HG02678 (cell line): ENCODE results near the gene MAPK10.
"Not testable (repeated sequence)": the region's sequence is repeated elsewhere in the genome, so short reads cannot be mapped to it uniquely, and the experiment has no call there.

ENCODE experiments used
- ATAC-seq: cut with Tn5 transposase; IDR thresholded peaks from one replicate; pipeline ENCODE4 v1.9.1; 2021; ENCODE audit warnings: mild to moderate bottlenecking, moderate library complexity; ENCODE audit not compliant: unreplicated experiment

MAPK10 gene

GRCh38 chr4:86117705-86118302 lies 242.0 kb downstream of the MAPK10 start:
- no peak for ATAC-seq

DNA sequence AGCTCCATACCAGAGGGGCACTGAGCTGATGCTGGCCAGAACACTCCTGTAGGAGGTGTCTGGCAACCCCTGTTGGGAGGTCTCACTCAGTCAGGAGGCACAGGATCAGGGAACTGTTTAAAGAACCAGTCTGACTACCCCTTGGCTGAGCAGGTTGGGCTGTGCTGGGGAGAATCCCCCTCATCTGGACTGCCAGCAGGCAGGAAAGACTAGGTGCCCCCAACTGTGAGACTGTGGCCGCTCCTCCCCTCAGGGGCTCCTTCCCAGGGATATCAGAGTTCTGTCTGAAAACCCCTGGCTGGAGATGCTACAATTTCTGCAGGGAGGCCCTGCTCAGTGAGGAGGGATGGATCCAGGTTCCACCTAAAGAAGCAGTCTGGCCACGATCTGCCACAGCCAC lies 245.3 kb downstream of the MAPK10 start:
- ATAC-seq, result no peak

DNA sequence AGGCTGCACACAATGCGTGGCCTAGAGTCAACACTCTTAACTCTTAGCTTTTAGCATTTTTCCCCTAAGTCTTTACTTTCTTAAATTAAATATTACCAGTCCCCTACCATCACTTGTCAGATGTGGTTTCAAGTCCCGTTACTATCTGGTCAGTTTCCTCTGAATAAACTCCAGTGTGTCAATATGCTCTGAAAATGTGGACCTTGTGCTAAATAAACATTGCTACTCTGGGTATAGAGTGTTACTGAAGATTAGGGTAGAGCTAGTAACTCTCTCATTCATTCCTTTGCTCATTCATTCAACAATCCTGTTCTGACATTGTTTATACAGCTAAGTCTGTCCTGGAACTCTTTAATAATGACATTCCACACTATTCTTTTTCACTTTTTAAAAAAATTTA lies 251.0 kb downstream of the MAPK10 start:
- ATAC-seq, result no peak

DNA sequence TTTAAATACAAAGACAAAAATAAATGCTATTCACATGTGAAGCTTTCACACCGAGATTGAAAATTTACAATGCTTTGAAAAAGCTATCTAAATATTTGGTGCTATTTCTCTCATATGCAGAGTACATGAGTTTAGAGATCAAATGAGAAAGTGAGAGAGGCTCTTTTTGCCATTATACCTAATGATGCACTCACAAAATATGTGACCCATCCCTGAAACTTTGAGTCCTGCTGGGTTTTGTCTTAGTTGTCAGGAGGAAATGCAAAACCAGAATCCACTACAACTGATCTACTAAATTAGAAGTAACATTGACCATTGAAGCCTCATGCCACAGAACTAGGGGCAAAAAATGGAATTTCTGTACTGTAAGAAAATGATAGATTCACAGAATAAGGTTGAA lies 251.7 kb downstream of the MAPK10 start:
- ATAC-seq, result no peak

DNA sequence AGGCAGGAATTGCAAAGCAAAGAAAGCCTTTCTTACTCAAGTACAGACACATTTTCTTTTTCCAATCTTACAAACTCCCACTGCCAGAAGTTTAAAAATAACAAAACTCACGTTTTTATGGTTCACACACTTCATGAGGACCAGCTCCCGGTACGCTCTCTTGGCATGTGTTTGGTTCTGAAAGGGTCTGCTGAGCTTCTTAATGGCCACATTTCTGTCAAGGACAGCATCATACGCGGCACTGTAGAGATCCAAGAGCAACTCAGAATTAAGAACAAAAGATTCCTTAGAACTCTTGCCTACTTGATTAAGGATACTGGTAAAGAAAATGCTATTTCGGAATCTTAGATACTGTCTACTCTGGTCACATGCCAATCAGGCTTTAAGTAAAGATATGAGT lies 252.7 kb downstream of the MAPK10 start:
- no peak for ATAC-seq

DNA sequence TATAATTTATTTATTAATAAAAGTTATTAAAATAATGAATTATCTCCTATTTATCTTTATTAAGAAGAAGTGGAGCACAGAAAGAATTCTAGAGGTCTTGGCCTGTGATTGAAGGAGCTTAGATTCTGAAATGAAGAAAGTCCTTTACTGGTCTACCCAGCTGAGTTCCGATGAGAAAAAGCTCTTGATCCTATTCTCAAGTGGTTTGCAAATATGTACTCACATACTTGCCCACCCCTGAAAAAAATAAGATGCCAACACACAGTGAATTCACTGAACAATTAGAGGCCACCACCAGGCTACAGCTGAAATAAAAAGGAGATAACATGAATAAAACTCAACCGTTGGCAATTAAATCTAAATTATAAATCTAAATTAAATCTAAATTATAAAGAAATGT lies 253.4 kb downstream of the MAPK10 start:
- no peak for ATAC-seq

GRCh38 chr4:86101841-86102240 lies 258.0 kb downstream of the MAPK10 start:
- no peak for ATAC-seq

DNA sequence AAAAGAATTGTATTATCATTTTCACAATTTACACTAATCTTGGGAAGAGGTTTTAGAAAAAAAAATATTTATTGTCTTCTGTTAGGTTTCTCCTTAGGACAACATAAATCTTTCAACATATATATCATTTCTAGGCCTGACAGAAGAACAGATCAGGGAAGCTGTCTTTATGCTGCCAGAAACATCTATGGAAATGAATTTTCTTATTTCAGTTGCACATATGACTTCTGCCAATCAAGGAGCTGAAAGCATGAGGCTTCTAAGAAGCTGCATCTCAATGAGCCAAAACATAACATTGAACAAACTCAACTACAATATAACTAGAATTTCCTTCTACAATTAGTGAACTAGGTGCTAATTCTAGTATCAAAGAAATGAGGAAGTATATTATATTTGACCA lies 258.4 kb downstream of the MAPK10 start:
- ATAC-seq, result no peak

- ATAC-seq, result no peak
These were observed 259.2 kb downstream of the MAPK10 start for GRCh38 chr4:86100539-86101215.

- ATAC-seq, result no peak
These were observed 260.5 kb downstream of the MAPK10 start for GRCh38 chr4:86099348-86099747.

- ATAC-seq, result no peak
These were observed 261.2 kb downstream of the MAPK10 start for GRCh38 chr4:86098691-86099090.

DNA sequence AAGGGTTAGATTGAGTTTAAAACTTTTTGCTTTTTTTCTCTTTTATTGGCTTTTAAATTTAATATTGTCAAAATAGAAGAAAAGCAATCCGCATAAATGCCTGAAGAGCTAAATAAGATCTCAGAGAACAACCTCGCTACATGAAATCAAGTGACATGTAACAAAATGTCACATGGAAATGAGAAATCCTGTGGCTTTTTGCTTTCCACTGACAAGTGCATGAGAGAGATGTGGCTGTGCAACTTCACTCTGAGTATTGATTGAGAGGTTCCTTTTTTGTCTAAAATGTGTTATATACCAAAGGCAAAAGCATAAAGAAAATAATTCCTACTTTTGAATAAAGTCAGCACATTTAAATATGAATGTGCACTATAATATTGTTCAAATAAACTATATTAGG lies 263.5 kb downstream of the MAPK10 start:
- no peak for ATAC-seq

GRCh38 chr4:86092684-86093083 lies 267.2 kb downstream of the MAPK10 start:
- ATAC-seq, result no peak

GRCh38 chr4:86091201-86091600 lies 268.7 kb downstream of the MAPK10 start:
- ATAC-seq, result no peak

- no peak for ATAC-seq
These were observed 270.0 kb downstream of the MAPK10 start for GRCh38 chr4:86089781-86090323.

DNA sequence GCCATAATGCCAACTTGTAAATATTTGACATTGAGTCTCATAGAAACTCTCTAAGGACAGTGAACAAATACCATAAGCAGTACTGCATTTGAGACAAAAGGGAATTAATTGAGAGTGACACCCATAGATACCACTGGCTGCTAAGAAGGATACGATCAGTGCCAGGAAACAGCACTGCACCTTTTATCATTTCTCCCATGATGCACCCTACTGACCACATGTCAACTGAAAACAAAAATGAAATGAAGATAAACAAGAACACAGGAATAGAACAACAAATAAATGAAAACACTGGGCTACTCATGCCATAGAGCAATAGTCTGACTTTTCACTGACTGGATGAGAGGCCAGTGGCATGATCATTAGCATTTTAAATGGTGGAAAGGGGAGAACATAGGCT lies 270.8 kb downstream of the MAPK10 start:
- ATAC-seq, result no peak

DNA sequence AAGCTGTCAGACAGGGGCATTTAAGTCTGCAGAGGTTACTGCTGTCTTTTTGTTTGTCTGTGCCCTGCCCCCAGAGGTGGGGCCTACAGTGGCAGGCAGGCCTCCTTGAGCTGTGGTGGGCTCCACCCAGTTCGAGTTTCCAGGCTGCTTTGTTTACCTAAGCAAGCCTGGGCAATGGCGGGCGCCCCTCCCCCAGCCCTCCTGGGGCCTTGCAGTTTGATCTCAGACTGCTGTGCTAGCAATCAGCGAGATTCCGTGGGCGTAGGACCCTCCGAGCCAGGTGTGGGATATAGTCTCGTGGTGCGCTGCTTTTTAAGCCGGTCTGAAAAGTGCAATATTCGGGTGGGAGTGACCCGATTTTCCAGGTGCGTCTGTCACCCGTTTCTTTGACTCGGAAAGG lies 284.1 kb downstream of the MAPK10 start:
- not testable (repeated sequence) for ATAC-seq

DNA sequence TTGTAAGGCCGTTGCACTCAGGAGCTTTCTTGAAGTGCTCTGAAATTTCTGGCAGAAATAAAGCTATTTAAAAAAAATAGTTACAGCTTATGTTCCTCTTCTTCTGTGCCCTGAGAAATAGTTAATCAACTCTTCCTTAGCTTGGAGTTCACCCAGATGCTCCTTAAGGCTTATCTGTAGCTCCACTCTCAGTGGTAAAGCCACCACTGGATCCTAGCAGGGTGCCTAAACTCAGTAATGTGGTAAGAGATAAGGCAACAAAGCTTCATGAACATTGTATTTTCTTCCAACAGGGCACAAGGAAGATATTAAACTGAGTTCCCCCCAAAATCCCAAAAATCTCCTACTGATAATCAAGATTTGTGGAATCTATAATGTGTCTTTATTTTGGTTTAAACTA lies 299.5 kb downstream of the MAPK10 start:
- no peak for ATAC-seq

GRCh38 chr4:86058621-86059020 lies 301.2 kb downstream of the MAPK10 start:
- ATAC-seq, result no peak

DNA sequence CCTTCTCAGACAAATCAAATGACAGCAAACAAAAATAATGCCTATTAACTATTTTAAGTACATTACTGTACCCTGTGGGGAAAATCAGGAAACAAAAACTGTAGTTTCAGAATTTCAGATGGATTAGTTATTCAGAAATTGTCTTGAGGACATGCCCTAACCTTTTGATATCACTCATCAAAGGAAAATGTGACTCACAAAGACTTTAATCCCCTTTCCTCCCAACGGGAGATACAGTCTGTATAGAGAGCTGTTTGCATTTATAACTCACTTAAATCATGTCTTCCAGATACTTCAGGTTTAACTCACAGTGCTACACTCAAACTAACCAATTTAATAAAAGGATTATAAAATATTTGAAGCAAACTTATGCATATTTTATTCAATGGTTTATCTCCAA lies 304.0 kb downstream of the MAPK10 start:
- ATAC-seq, result no peak

DNA sequence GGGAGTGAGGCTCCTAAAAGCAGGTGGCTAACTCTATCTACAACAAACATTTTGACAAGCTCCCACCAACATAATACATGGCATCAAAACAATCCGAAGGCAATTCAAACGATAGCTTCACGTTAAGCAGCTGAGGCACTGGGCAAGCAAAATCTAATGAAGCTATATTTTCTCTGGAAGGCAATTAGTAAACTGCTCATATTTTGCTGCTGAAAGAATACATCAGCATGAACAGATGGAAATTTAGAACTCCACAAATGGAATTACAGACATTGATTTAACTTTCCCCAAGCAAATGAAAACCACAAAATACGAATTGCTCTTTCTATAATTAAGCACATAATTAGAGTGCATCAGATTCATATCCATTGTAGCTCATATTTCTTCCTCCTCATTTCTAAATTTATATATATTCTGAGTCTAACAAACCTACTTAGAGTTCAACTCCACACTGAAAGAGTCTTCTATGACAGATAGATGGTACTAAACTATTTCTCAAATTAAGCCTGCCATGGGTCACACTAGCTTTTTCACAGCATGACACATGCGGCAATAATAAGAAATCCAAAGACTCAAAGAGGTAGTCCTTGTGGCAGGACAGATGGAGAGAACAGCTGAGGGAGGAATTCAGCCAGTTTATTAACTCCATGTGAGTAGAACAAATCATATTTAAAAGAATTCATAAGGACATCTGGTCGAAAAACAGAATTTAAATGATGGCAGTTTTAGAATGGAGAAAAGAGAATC lies 305.4 kb downstream of the MAPK10 start:
- no peak for ATAC-seq

DNA sequence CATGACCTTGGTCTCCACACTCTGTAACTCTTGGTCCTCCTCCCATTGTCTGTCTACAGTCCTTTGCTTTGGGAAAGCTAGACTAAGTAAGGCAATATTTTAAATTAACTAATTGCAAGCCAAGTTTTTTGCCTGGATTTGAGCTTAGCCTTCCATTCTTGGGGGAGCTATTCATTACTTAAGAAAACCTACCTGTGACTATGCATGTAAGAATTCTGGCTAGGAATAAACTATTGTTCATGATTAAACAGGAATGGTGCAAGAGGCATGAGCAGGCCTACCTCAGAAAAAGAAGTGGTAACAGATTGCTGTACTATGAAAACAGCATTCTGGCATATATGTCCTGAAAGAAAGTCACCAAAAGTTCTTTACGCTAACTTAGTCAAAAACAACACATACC lies 309.4 kb downstream of the MAPK10 start:
- no peak for ATAC-seq
